Fibroblast of skin of abdomen (primary cell): ENCODE results near the gene LARGE2.

Experiments used
- DNase-seq: peaks from one replicate; pipeline ENCODE4 v3.0.0-alpha.2; 2013

Gene LARGE2

GRCh38 chr11:45917286-45917622 lies 5.2 kb upstream of the LARGE2 start:
- DNase-seq = no peak

GRCh38 chr11:45917623-45918330 lies 4.7 kb upstream of the LARGE2 start, which contains the start of gene PEX16:
Gene PEX16 (minus strand): TSS chr11:45917877. CDS start chr11:45917811, 66 bp downstream.
- DNase-seq = peak; percentile 100

- DNase-seq = peak; percentile 65
Measured at GRCh38 chr11:45918331-45918941, 4.0 kb upstream of the LARGE2 start.

- no peak for DNase-seq
Measured at GRCh38 chr11:45918962-45919675, 3.3 kb upstream of the LARGE2 start.

- no peak for DNase-seq
Measured at GRCh38 chr11:45919806-45920530, 2.5 kb upstream of the LARGE2 start.

- DNase-seq = no peak
Measured at GRCh38 chr11:45920531-45921477, 1.7 kb upstream of the LARGE2 start.

- no peak for DNase-seq
Measured at GRCh38 chr11:45921561-45922424, 663 bp upstream of the LARGE2 start.

GRCh38 chr11:45924036-45924915 lies 1.8 kb downstream of the LARGE2 start:
- no peak for DNase-seq

- no peak for DNase-seq
Measured at GRCh38 chr11:45924927-45925326, 2.5 kb downstream of the LARGE2 start.

- no peak for DNase-seq
Measured at GRCh38 chr11:45925550-45925949, 3.1 kb downstream of the LARGE2 start.

GRCh38 chr11:45926001-45926401 lies 3.5 kb downstream of the LARGE2 start:
- no peak for DNase-seq

- DNase-seq = no peak
Measured at GRCh38 chr11:45926536-45927331, 4.3 kb downstream of the LARGE2 start.

- no peak for DNase-seq
Measured at GRCh38 chr11:45927332-45927683, 4.9 kb downstream of the LARGE2 start.

- DNase-seq = no peak
Measured at GRCh38 chr11:45927684-45928413, 5.4 kb downstream of the LARGE2 start.

GRCh38 chr11:45928535-45929215 lies 6.2 kb downstream of the LARGE2 start:
- no peak for DNase-seq

- no peak for DNase-seq
Measured at GRCh38 chr11:45929486-45930030, 7.1 kb downstream of the LARGE2 start.

- DNase-seq = no peak
Measured at GRCh38 chr11:45930031-45930794, 7.8 kb downstream of the LARGE2 start.
